MCF 10A (cell line): ENCODE results near the gene HDLBP. TPM values are rescaled to one million over a fixed set of nuclear protein-coding genes. Genes with fewer than 3 reads are reported as not detected.

Source experiments
- BruUV-seq: library from RNA; stranded (reverse); fragments of 400-500 nt; replicated peaks from 2 replicates; lab custom pipeline; 2021; lab: Mats Ljungman, UMichigan
- CTCF ChIA-PET: fragments of 300-600 bp; sonication (Branson Sonifier 250); formaldehyde crosslinking; extraction: SDS; loops from one replicate; lab custom pipeline; 2021; ENCODE audit warnings: antibody characterized with exemption, inconsistent platforms; lab: Yijun Ruan, JAX
- POLR2A ChIA-PET: fragments of 300-600, 350-650 bp; sonication (Branson Sonifier 250); formaldehyde crosslinking; extraction: SDS; loops from one replicate; lab custom pipeline; 2020; ENCODE audit warnings: antibody characterized with exemption, inconsistent platforms; lab: Yijun Ruan, JAX
- DNase-seq: peaks from one replicate; pipeline ENCODE4 v3.0.0-alpha.2; 2018; ENCODE audit not compliant: unreplicated experiment
- H3K27ac Mint-ChIP-seq: one replicate; pipeline ENCODE4 v1.8.0; 2022; ENCODE audit warnings: mild to moderate bottlenecking, low read depth, mixed read lengths; ENCODE audit not compliant: unreplicated experiment
- H3K27me3 Mint-ChIP-seq: one replicate; pipeline ENCODE4 v1.8.0; 2022; ENCODE audit warnings: mixed read lengths; ENCODE audit not compliant: insufficient read depth, unreplicated experiment
- H3K36me3 Mint-ChIP-seq: one replicate; pipeline ENCODE4 v1.8.0; 2022; ENCODE audit warnings: mild to moderate bottlenecking, moderate library complexity, mixed read lengths; ENCODE audit not compliant: insufficient read depth, unreplicated experiment
- H3K4me1 Mint-ChIP-seq: one replicate; pipeline ENCODE4 v1.8.0; 2022; ENCODE audit warnings: mixed read lengths; ENCODE audit not compliant: insufficient read depth, unreplicated experiment
- H3K4me3 Mint-ChIP-seq: one replicate; pipeline ENCODE4 v1.8.0; 2022; ENCODE audit warnings: mild to moderate bottlenecking, moderate library complexity, mixed read lengths; ENCODE audit not compliant: unreplicated experiment
- H3K9me3 Mint-ChIP-seq: one replicate; pipeline ENCODE4 v1.8.0; 2022; ENCODE audit warnings: mixed read lengths; ENCODE audit not compliant: unreplicated experiment
- intact Hi-C: fragments of 100-400 bp; cut with micrococcal nuclease; formaldehyde crosslinking; loops from 2 replicates; pipeline ENCODE4 v1.14.1; 2022
- total RNA-seq: library from RNA; stranded (reverse); gene quantifications from 2 replicates; pipeline ENCODE4 v1.2.3, GENCODE V29; 2022
- TF ChIP-seq, protein P1 (sequence below): fragments of 200-600 bp; IDR thresholded peaks from one replicate; pipeline ENCODE4 v1.8.0; 2022; ENCODE audit warnings: antibody characterized with exemption, mild to moderate bottlenecking; ENCODE audit not compliant: unreplicated experiment

Gene HDLBP
- total RNA-seq, 1 experiment from 2014 or later: 670 TPM

DNA sequence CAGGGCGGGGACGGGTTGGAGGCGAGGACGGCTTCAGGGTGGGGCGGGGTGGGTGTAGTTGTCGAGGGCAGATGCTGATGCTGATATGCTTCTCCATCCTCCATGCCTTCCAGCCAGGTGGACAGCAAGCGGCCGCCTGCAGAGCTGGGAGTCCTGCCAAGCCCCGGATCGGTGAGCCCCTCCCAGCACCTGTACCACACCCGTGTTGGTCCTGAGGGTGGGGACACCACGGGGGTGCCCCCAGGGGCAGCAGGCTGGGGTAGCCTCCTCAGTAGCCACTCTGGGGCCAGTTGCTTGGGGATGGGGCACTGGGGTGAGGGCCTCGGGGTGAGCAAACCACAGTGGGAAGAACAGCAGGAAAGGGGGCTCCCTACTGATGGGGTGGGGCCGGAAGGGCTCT is 124.4 kb downstream of the HDLBP start:
- ChIA-PET CTCF (no interaction called here), POLR2A (no interaction called here)
- Mint-ChIP-seq H3K36me3 (no peaks in the 10 kb centered on the region), H3K4me1 (no peaks in the 10 kb centered on the region), H3K9me3 (no peaks in the 10 kb centered on the region), H3K27me3 (no peaks in the 10 kb centered on the region), H3K27ac (no peak overlapping the region), H3K4me3 (no peak overlapping the region)
- DNase-seq: no peak
- BruUV-seq: no TSS peak
- intact Hi-C loops: no loop called here
- TF ChIP-seq, protein P1, sequence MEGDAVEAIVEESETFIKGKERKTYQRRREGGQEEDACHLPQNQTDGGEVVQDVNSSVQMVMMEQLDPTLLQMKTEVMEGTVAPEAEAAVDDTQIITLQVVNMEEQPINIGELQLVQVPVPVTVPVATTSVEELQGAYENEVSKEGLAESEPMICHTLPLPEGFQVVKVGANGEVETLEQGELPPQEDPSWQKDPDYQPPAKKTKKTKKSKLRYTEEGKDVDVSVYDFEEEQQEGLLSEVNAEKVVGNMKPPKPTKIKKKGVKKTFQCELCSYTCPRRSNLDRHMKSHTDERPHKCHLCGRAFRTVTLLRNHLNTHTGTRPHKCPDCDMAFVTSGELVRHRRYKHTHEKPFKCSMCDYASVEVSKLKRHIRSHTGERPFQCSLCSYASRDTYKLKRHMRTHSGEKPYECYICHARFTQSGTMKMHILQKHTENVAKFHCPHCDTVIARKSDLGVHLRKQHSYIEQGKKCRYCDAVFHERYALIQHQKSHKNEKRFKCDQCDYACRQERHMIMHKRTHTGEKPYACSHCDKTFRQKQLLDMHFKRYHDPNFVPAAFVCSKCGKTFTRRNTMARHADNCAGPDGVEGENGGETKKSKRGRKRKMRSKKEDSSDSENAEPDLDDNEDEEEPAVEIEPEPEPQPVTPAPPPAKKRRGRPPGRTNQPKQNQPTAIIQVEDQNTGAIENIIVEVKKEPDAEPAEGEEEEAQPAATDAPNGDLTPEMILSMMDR: no peak

DNA sequence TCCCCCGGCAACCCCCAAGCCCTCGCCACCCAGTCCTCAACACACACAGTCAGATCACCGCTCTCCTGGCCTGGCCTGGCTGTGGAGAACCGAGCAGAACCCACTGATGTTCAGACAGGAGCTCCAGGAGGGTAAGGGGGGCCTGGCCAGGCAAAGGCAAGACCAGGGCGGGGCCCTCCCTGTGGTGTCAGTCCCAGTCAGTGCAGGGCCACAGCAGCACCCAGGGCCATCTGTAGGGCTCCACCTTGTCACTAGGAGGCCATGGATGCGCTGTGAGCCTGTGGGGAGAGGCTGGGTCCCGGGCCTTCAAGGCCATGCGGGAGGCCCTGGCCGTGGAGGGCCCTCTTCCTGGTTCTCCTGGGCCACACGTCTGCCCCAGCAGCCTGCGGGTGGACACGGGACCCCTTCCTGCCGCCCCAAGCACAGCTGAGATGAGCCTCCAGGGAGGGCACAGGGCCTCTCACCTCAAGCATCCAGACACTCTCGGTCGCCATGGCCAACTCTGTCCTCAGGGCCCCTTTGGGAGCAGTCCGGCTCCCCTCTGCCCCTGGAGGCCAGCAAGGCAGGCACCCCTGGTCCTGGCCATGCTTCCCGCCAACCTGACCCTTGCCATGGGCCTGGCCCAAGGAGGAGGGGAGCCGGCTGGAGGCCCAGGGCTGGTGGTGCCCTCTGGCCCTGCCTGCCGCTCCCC is 125.0 kb downstream of the HDLBP start:
- TF ChIP-seq, protein P1: no peak
- Mint-ChIP-seq H3K27ac (no peak overlapping the region), H3K4me1 (no peaks in the 10 kb centered on the region), H3K36me3 (no peaks in the 10 kb centered on the region), H3K27me3 (no peaks in the 10 kb centered on the region), H3K4me3 (no peak overlapping the region), H3K9me3 (no peaks in the 10 kb centered on the region)
- CTCF ChIA-PET: no interaction called here
- no peak for DNase-seq
- intact Hi-C loops: no loop called here
- no TSS peak for BruUV-seq
- POLR2A ChIA-PET: interaction anchor here (0.5 kb wide), 1 partner anchor 40 kb away, joined by 4 read pairs; the partner anchor contains the start of gene PPP1R7

DNA sequence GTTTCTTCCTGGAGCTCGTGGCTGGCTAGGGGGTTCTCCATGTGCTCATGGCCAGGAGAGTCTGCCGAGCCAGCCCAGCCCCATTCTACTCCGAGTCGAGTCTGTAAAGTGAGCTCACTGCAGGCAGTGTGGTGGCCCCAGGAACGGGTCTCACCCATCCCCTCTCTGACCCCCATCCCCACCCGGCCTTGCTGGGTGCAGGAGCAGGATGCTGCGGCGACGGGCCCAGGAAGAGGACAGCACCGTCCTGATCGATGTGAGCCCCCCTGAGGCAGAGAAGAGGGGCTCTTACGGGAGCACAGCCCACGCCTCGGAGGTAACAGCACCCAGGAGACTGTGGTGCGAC is 125.6 kb downstream of the HDLBP start:
- ChIA-PET POLR2A (interaction anchor here (0.5 kb wide), 1 partner anchor 40 kb away, joined by 4 read pairs; the partner anchor contains the start of gene PPP1R7), CTCF (no interaction called here)
- TF ChIP-seq, protein P1: no peak
- Mint-ChIP-seq H3K27ac (no peak overlapping the region), H3K4me3 (no peak overlapping the region), H3K27me3 (no peaks in the 10 kb centered on the region), H3K36me3 (no peaks in the 10 kb centered on the region), H3K9me3 (no peaks in the 10 kb centered on the region), H3K4me1 (no peaks in the 10 kb centered on the region)
- DNase-seq: no peak
- BruUV-seq: no TSS peak
- intact Hi-C loops: no loop called here

DNA sequence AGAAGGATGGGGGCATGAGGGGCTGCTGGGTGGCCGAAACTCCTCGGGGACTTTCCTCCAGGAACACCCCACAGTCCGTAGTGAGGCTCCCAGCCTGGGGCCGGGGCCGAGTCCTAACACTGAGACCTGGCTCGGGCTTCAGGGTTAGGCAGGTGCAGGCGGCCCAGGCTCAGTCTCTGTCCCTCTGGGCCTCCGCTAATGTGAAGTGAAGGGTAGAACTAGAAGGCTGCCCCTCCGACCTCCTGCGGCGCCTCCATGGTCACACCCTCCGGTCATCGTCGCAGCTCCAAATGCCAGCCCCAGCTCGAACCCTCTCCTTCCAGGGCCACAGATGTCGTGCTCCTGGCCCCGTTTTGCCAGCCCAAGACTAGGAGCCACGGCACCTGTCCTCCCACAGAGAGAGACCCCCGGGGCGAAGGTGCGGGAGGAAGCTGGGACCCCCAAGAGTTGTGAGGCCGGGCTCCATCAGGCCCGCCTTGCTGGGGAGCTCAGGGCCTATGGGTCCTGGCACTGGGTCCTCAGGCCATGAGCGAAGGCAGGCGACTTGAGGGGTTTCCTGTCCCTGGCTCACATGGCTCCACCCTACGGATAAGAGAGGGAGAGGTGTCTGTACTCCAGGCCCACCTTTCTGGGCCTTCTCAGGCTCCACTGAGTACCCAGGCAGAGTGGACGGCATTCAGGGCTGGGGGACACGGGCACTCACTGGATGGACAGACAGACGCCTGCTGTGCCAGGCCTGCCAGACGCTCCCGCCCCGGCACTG is 126.2 kb downstream of the HDLBP start:
- no peak for DNase-seq
- TF ChIP-seq, protein P1: no peak
- intact Hi-C loops: no loop called here
- Mint-ChIP-seq H3K27ac (no peak overlapping the region), H3K36me3 (no peaks in the 10 kb centered on the region), H3K4me1 (no peaks in the 10 kb centered on the region), H3K27me3 (no peaks in the 10 kb centered on the region), H3K9me3 (no peaks in the 10 kb centered on the region), H3K4me3 (no peak overlapping the region)
- no TSS peak for BruUV-seq
- ChIA-PET CTCF (interaction anchor here (0.6 kb wide), 1 partner anchor 739 kb away, joined by 3 read pairs; no protein-coding TSS in a partner anchor), POLR2A (no interaction called here)
